ENCODE data around the gene FOSL2. TPM values are rescaled to one million over a fixed set of nuclear protein-coding genes. Genes with fewer than 3 reads are reported as not detected.

FOSL2 gene
- total RNA-seq, 2 donors from 2014 or later: 54.0 to 116 TPM

- DNase-seq (ENCODE audit: low spot score): peak; percentile 97
- Histone ChIP-seq H3K27me3 (no peaks in the 10 kb centered on the region), H3K9me3 (no peaks in the 10 kb centered on the region), H3K4me1 (peaks cover 0 to 14% of the 10 kb centered on the region in 2 donors), H3K4me3 (peak overlapping the region; percentile 90 to 96), H3K27ac (peak overlapping the region; percentile 99 to 100), H3K36me3 (peaks cover 10% of the 10 kb centered on the region)
- TF ChIP-seq CTCF (IDR thresholded peaks at IDR 0.05): no peak
Measured at GRCh38 chr2:28391564-28392296, 928 bp upstream of the FOSL2 start.

DNA sequence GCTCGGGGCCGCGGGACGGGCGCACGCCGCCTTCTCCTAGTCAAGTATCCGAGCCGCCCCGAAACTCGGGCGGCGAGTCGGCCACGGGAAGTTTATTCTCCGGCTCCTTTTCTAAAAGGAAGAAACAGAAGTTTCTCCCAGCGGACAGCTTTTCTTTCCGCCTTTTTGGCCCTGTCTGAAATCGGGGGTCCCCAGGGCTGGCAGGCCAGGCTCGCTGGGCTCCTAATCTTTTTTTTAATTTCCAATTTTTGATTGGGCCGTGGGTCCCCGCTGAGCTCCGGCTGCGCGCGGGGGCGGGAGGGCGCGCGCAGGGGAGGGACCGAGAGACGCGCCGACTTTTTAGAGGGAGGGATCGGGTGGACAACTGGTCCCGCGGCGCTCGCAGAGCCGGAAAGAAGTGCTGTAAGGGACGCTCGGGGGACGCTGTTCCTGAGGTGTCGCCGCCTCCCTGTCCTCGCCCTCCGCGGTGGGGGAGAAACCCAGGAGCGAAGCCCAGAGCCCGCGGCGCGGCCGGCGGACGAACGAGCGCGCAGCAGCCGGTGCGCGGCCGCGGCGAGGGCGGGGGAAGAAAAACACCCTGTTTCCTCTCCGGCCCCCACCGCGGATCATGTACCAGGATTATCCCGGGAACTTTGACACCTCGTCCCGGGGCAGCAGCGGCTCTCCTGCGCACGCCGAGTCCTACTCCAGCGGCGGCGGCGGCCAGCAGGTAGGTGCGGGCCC, 617 bp downstream of the FOSL2 start:
- Histone ChIP-seq H3K27ac (peak overlapping the region; percentile 99 to 100), H3K4me3 (peak overlapping the region; percentile 90 to 96), H3K27me3 (no peaks in the 10 kb centered on the region), H3K4me1 (peaks cover 0 to 29% of the 10 kb centered on the region in 2 donors), H3K9me3 (no peaks in the 10 kb centered on the region), H3K36me3 (peaks cover 17% of the 10 kb centered on the region)
- no peak for DNase-seq (ENCODE audit: low spot score)
- no peak for TF ChIP-seq CTCF (IDR thresholded peaks at IDR 0.05)

GRCh38 chr2:28394331-28394877, 1.7 kb downstream of the FOSL2 start:
- Histone ChIP-seq H3K4me3 (peak overlapping the region; percentile 90 to 96), H3K9me3 (no peaks in the 10 kb centered on the region), H3K27me3 (no peaks in the 10 kb centered on the region), H3K36me3 (peaks cover 28% of the 10 kb centered on the region), H3K27ac (peak overlapping the region; percentile 99 to 100), H3K4me1 (peaks cover 0 to 36% of the 10 kb centered on the region in 2 donors)
- no peak for DNase-seq (ENCODE audit: low spot score)
- no peak for TF ChIP-seq CTCF (IDR thresholded peaks at IDR 0.05)

DNA sequence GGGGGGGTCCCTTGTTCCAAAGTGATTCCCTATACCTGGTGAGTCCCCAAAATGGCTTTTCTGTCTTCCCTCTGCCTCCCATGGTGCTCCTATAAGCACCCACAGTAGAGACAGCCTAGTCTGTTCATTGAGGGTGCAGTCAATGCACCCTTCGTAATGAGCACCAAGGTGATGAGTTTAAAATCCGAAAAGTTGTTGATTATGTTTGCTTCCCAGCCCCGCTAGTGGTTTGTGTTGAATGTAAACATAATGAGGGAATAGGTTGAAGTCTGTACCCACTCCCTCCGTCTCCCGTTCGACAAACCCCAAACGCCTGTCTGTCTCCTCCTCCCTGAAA, 2.3 kb downstream of the FOSL2 start:
- no peak for DNase-seq (ENCODE audit: low spot score)
- H3K27me3 ChIP-seq: no peaks in the 10 kb centered on the region
- peak overlapping the region; percentile 99 to 100 for H3K27ac ChIP-seq
- TF ChIP-seq CTCF (IDR thresholded peaks at IDR 0.05): no peak
- H3K9me3 ChIP-seq: no peaks in the 10 kb centered on the region
- peaks cover 0 to 36% of the 10 kb centered on the region in 2 donors for H3K4me1 ChIP-seq
- H3K4me3 ChIP-seq: peak overlapping the region; percentile 90 to 96
- H3K36me3 ChIP-seq: peaks cover 28% of the 10 kb centered on the region

DNA sequence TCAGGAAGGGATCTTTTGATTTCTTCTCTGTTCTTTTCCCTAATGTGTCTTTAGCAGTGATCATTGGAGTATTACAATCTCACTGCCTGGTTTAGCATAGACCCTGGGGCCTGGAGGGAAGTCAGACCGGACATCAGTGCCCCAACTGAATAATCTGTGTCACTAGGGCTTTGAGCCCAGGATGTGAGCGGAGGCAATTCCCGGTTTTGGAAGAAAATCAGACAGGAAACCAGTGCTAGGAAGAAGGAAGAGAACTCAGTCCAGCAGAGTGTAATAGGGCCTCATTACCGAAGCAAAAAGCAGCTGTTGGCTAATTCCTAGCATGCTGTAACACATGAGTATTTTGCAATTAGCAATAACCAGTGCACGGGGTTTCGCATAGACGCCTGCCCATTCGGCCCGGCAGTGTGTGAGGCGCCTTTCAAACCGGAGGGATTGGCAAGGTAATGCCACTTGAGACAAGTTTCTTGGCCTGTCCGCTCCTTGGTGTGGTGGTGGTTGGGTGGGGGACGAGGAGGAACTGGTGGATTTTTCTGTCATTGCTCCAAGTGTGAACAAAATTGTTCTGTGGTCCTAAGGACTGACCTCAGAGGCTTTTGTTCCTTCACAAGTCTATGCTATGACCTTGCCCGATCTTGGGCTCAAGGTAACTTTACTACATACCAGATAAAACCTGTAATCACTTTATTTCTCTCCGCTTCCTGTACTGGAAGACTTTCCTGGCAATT, 2.8 kb downstream of the FOSL2 start:
- Histone ChIP-seq H3K4me1 (peaks cover 0 to 41% of the 10 kb centered on the region in 2 donors), H3K4me3 (peak overlapping the region; percentile 90 to 96), H3K36me3 (peaks cover 31% of the 10 kb centered on the region), H3K27ac (peak overlapping the region; percentile 99 to 100), H3K27me3 (no peaks in the 10 kb centered on the region), H3K9me3 (no peaks in the 10 kb centered on the region)
- peak; percentile 84 for DNase-seq (ENCODE audit: low spot score)
- TF ChIP-seq CTCF (IDR thresholded peaks at IDR 0.05): no peak

Measured in right atrium auricular region (tissue), 2 donors.